SK-N-SH (cell line): ENCODE data around the gene EIPR1.

Source experiments
- FOXJ3 ChIP-seq: sonication (generic); formaldehyde crosslinking; IDR thresholded peaks from 2 replicates; pipeline ENCODE4 v1.5.1; 2020; ENCODE audit warnings: mild to moderate bottlenecking, missing genetic modification reagents
- POLR2AphosphoS5 ChIP-seq: IDR thresholded peaks from 2 replicates; pipeline ENCODE4 v1.6.1; 2012; ENCODE audit warnings: low read depth, low read length
- RAD21 ChIP-seq: IDR thresholded peaks from 2 replicates; pipeline ENCODE4 v1.6.1; 2012; ENCODE audit warnings: mild to moderate bottlenecking, low read length
- RFX5 ChIP-seq: IDR thresholded peaks from 2 replicates; pipeline ENCODE4 v1.6.1; 2012; ENCODE audit warnings: mild to moderate bottlenecking, improper control_type of control experiment, low read length
- TF ChIP-seq, protein P1 (sequence below): IDR thresholded peaks from 2 replicates; pipeline ENCODE4 v1.4.0; 2012; ENCODE audit warnings: low read depth
- TF ChIP-seq, protein P2 (sequence below): fragments of 200-600 bp; sonication (generic); IDR thresholded peaks from 2 replicates; pipeline ENCODE4 v1.6.1; 2017; ENCODE audit warnings: antibody characterized with exemption, mild to moderate bottlenecking, moderate library complexity

DNA sequence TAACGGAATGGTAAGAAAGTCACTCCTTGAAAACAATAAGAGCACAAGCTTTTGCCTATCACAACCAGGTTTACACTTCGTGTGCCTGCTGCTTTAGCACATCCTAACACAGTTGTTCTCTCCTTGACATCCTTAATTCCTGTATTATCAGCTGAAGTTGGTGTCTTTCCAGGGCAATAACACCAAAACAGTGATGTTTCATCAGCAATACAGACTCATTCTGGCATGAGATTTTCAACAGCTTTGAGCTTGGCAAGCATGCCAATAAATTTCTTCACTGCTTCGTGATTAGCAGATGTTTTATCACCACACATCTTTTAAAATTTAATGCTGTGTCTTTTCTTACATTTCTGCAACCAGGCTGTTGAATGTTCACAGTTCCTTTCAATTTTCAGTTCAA lies 148.4 kb downstream of the EIPR1 start:
- TF ChIP-seq FOXJ3 (CRISPR knock-in tag), result no peak
- no peak for TF ChIP-seq POLR2AphosphoS5
- no peak for TF ChIP-seq RFX5
- TF ChIP-seq, protein P1, sequence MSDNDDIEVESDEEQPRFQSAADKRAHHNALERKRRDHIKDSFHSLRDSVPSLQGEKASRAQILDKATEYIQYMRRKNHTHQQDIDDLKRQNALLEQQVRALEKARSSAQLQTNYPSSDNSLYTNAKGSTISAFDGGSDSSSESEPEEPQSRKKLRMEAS, result no peak
- TF ChIP-seq RAD21, result no peak
- TF ChIP-seq, protein P2, sequence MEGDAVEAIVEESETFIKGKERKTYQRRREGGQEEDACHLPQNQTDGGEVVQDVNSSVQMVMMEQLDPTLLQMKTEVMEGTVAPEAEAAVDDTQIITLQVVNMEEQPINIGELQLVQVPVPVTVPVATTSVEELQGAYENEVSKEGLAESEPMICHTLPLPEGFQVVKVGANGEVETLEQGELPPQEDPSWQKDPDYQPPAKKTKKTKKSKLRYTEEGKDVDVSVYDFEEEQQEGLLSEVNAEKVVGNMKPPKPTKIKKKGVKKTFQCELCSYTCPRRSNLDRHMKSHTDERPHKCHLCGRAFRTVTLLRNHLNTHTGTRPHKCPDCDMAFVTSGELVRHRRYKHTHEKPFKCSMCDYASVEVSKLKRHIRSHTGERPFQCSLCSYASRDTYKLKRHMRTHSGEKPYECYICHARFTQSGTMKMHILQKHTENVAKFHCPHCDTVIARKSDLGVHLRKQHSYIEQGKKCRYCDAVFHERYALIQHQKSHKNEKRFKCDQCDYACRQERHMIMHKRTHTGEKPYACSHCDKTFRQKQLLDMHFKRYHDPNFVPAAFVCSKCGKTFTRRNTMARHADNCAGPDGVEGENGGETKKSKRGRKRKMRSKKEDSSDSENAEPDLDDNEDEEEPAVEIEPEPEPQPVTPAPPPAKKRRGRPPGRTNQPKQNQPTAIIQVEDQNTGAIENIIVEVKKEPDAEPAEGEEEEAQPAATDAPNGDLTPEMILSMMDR, result no peak
